Mesothelial cell of epicardium (in vitro differentiated cells): ENCODE data around the gene WASF1. TPM values are rescaled to one million over a fixed set of nuclear protein-coding genes. Genes with fewer than 3 reads are reported as not detected.

ENCODE experiments used
- DNase-seq, 2 experiments: peaks; one replicate each; pipeline ENCODE4 v3.0.0; 2021; ENCODE audit warnings: low spot score in 2 of 2; ENCODE audit not compliant: unreplicated experiment in 2 of 2
- H3K27ac Mint-ChIP-seq: 2 replicates; pipeline ENCODE4 v1.8.0; 2021; ENCODE audit warnings: mixed read lengths
- H3K27me3 Mint-ChIP-seq: 2 replicates; pipeline ENCODE4 v1.8.0; 2021; ENCODE audit warnings: low read depth, mixed read lengths
- H3K36me3 Mint-ChIP-seq: 2 replicates; pipeline ENCODE4 v1.8.0; 2021; ENCODE audit warnings: mixed read lengths
- H3K4me1 Mint-ChIP-seq: 2 replicates; pipeline ENCODE4 v1.8.0; 2021; ENCODE audit warnings: mixed read lengths
- H3K4me3 Mint-ChIP-seq: 2 replicates; pipeline ENCODE4 v1.8.0; 2021; ENCODE audit warnings: mild to moderate bottlenecking, moderate library complexity, mixed read lengths
- H3K9me3 Mint-ChIP-seq: 2 replicates; pipeline ENCODE4 v1.8.0; 2021; ENCODE audit warnings: mixed read lengths
- total RNA-seq: library from RNA; stranded (reverse); gene quantifications from 3 replicates; pipeline ENCODE4 v1.2.1, GENCODE V29; 2021
- TF ChIP-seq, protein P1 (sequence below): fragments of 200-600 bp; sonication (generic); IDR thresholded peaks from one replicate; pipeline ENCODE4 v1.5.0; 2021; ENCODE audit warnings: antibody characterized with exemption; ENCODE audit not compliant: unreplicated experiment

WASF1 gene
- total RNA-seq, 1 donor from 2014 or later = 73.0 TPM

GRCh38 chr6:110097443-110097842 is 82.0 kb downstream of the WASF1 start:
- Mint-ChIP-seq H3K27ac (peak overlapping the region; percentile 93), H3K27me3 (no peaks in the 10 kb centered on the region), H3K36me3 (peaks cover 18% of the 10 kb centered on the region), H3K4me3 (no peak overlapping the region), H3K4me1 (peaks cover 50% of the 10 kb centered on the region), H3K9me3 (no peaks in the 10 kb centered on the region)
- no peak for DNase-seq
- TF ChIP-seq, protein P1, sequence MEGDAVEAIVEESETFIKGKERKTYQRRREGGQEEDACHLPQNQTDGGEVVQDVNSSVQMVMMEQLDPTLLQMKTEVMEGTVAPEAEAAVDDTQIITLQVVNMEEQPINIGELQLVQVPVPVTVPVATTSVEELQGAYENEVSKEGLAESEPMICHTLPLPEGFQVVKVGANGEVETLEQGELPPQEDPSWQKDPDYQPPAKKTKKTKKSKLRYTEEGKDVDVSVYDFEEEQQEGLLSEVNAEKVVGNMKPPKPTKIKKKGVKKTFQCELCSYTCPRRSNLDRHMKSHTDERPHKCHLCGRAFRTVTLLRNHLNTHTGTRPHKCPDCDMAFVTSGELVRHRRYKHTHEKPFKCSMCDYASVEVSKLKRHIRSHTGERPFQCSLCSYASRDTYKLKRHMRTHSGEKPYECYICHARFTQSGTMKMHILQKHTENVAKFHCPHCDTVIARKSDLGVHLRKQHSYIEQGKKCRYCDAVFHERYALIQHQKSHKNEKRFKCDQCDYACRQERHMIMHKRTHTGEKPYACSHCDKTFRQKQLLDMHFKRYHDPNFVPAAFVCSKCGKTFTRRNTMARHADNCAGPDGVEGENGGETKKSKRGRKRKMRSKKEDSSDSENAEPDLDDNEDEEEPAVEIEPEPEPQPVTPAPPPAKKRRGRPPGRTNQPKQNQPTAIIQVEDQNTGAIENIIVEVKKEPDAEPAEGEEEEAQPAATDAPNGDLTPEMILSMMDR = no peak

DNA sequence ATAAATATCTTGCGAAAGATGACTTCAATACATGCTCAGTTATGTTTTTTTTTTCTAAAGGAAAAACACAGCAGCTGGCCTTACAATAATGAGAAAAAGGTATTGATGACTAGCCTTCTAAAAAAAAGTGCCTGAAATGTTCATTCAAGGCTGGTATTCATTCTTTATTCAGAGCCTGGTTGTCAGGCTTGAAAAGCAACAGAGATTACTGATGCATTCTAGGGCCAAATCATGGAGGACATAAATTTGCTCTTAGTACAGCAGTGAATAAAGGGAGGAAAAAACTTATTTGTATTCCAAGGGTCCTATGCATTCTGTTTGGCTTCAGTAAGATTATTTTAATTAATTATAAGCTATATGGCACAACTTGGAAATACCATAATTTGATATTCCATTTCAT is 83.5 kb downstream of the WASF1 start:
- H3K9me3 Mint-ChIP-seq = peaks cover 6% of the 10 kb centered on the region
- no peaks in the 10 kb centered on the region for H3K27me3 Mint-ChIP-seq
- TF ChIP-seq, protein P1 = no peak
- H3K4me3 Mint-ChIP-seq = no peak overlapping the region
- H3K36me3 Mint-ChIP-seq = peaks cover 21% of the 10 kb centered on the region
- H3K27ac Mint-ChIP-seq = peak overlapping the region; percentile 26
- peaks cover 50% of the 10 kb centered on the region for H3K4me1 Mint-ChIP-seq
- no peak for DNase-seq

DNA sequence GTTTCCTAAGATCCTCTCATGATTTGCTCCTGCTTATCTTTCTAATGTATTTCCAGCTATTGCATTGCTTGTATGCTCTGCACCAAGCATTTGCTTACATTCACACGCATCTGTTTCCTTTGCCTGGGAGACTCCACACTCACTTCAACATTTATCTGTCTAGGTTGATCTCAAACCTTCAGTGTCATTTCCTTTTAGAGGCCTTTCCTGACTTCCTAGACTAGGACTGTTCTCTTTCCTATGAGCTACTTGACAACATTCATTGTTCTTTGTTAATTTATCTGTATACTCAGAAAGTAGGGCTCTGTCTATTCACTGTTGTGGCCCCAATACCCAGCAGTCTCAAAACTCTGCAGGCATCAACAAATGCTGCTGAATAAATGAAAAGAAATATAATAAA is 84.4 kb downstream of the WASF1 start:
- peaks cover 11% of the 10 kb centered on the region for H3K9me3 Mint-ChIP-seq
- H3K4me1 Mint-ChIP-seq = peaks cover 50% of the 10 kb centered on the region
- H3K27me3 Mint-ChIP-seq = no peaks in the 10 kb centered on the region
- TF ChIP-seq, protein P1 = no peak
- peaks cover 24% of the 10 kb centered on the region for H3K36me3 Mint-ChIP-seq
- peak overlapping the region; percentile 63 for H3K27ac Mint-ChIP-seq
- no peak overlapping the region for H3K4me3 Mint-ChIP-seq
- DNase-seq = no peak

- Mint-ChIP-seq H3K27me3 (no peaks in the 10 kb centered on the region), H3K9me3 (peaks cover 18% of the 10 kb centered on the region), H3K4me3 (no peak overlapping the region), H3K36me3 (peaks cover 28% of the 10 kb centered on the region), H3K27ac (peak overlapping the region; percentile 63), H3K4me1 (peaks cover 50% of the 10 kb centered on the region)
- TF ChIP-seq, protein P1 = no peak
- DNase-seq = no peak
Measured at GRCh38 chr6:110093981-110094380, 85.5 kb downstream of the WASF1 start.

DNA sequence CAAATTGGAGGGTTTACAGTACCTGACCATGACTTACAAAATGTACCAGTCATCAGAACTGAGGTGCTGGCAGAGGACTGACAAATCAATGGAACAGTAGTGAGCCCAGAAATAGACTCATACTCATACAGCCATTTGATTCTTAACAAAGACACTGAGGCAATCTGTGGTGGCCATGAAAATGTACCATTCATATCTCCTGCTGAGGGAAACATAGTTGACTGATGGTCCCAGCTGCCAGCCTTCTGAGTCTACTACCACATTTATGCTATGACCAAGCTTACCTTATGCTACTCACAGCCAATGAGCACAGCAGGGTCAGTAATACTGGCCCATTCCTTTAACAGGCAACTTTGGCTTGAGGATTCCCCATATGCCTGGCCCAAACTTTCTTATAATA is 88.6 kb downstream of the WASF1 start:
- Mint-ChIP-seq H3K27ac (no peak overlapping the region), H3K36me3 (peaks cover 30% of the 10 kb centered on the region), H3K4me1 (peaks cover 28% of the 10 kb centered on the region), H3K9me3 (peaks cover 22% of the 10 kb centered on the region), H3K27me3 (no peaks in the 10 kb centered on the region), H3K4me3 (no peak overlapping the region)
- TF ChIP-seq, protein P1 = no peak
- DNase-seq = no peak

DNA sequence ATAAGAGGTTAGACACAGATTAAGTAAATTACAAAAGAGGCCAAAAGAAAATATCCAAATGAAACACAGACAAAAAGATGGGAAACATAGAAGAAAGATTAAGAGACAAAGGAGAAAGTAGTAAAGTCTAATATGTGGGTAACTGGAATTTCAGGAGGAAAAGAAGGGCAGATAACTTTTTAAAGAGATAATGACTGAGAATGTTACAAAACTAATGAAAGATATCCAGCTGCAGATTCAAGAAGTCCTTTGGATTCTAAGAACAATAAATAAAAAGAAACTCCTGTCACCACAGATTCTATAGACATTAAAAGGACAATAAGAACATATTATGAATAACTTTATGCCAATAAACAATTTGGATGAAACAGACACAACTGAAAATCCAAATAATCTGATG is 90.1 kb downstream of the WASF1 start:
- DNase-seq = no peak

More for the DNA sequence above, 90.1 kb downstream of the WASF1 start:
- peaks cover 30% of the 10 kb centered on the region for H3K36me3 Mint-ChIP-seq
- TF ChIP-seq, protein P1 = no peak
- H3K27ac Mint-ChIP-seq = no peak overlapping the region
- peaks cover 19% of the 10 kb centered on the region for H3K4me1 Mint-ChIP-seq
- peaks cover 22% of the 10 kb centered on the region for H3K9me3 Mint-ChIP-seq
- H3K4me3 Mint-ChIP-seq = no peak overlapping the region
- H3K27me3 Mint-ChIP-seq = no peaks in the 10 kb centered on the region
